RWPE2 (cell line): ENCODE results near the gene MARK2.
A peak's percentile ranks its signal among the peaks of the same experiment; 100 is the strongest.

Experiments
- ATAC-seq: fragments of 200-7000 bp; cut with Tn5 transposase; 3 replicates; pipeline ENCODE4 v1.9.1; 2021; ENCODE audit warnings: low read depth
- DNase-seq: peaks from one replicate; pipeline ENCODE4 v3.0.0-alpha.2; 2020; ENCODE audit warnings: low spot score
- H3K27ac ChIP-seq: fragments of 450-650 bp; 2 replicates; pipeline ENCODE4 v1.5.1; 2017; ENCODE audit warnings: mild to moderate bottlenecking; ENCODE audit not compliant: poor library complexity, severe bottlenecking
- H3K27me3 ChIP-seq: fragments of 250-450 bp; sonication (Bioruptor Pico); 2 replicates; pipeline ENCODE4 v1.5.1; 2021; ENCODE audit warnings: mild to moderate bottlenecking, moderate library complexity; ENCODE audit not compliant: insufficient read depth, poor library complexity, severe bottlenecking
- H3K36me3 ChIP-seq: fragments of 250-450 bp; sonication (Bioruptor Pico); 2 replicates; pipeline ENCODE4 v1.5.1; 2020; ENCODE audit warnings: low read depth, mild to moderate bottlenecking, moderate library complexity
- H3K4me1 ChIP-seq: fragments of 250-450 bp; sonication (Bioruptor Pico); 2 replicates; pipeline ENCODE4 v1.5.1; 2021; ENCODE audit warnings: mild to moderate bottlenecking, moderate library complexity; ENCODE audit not compliant: insufficient read depth, poor library complexity, severe bottlenecking
- H3K4me3 ChIP-seq: fragments of 250-450 bp; sonication (Bioruptor Pico); 2 replicates; pipeline ENCODE4 v1.5.1; 2021; ENCODE audit warnings: mild to moderate bottlenecking, moderate library complexity; ENCODE audit not compliant: severe bottlenecking
- H3K9me3 ChIP-seq: fragments of 250-450 bp; sonication (Bioruptor Pico); 2 replicates; pipeline ENCODE4 v1.5.1; 2021; ENCODE audit warnings: mild to moderate bottlenecking, moderate library complexity; ENCODE audit not compliant: severe bottlenecking
- TF ChIP-seq, protein P1 (sequence below): fragments of 450-650 bp; IDR thresholded peaks from one replicate; pipeline ENCODE4 v1.5.1; 2017; ENCODE audit warnings: mild to moderate bottlenecking, moderate library complexity; ENCODE audit not compliant: poor library complexity, severe bottlenecking

The MARK2 gene

DNA sequence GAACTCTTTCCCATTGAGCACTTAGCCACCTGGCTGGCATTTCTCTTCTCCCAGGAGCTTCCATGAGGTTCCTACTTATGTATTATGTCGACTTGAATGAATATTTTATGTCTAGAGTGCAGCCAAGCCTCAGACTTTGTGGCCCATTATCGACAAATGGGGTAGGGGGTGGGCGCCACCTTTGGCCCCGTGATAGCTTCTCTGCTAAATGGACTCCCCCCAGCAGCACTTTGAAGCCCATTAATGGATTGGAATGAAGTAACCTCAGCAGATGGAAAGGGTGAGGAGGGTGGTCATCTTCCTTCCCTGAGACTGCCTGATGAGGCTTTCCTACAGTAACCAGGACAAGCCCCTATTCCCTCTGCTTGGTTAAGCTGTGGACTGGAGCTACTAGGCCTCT is 5.9 kb downstream of the MARK2 start:
- TF ChIP-seq, protein P1, sequence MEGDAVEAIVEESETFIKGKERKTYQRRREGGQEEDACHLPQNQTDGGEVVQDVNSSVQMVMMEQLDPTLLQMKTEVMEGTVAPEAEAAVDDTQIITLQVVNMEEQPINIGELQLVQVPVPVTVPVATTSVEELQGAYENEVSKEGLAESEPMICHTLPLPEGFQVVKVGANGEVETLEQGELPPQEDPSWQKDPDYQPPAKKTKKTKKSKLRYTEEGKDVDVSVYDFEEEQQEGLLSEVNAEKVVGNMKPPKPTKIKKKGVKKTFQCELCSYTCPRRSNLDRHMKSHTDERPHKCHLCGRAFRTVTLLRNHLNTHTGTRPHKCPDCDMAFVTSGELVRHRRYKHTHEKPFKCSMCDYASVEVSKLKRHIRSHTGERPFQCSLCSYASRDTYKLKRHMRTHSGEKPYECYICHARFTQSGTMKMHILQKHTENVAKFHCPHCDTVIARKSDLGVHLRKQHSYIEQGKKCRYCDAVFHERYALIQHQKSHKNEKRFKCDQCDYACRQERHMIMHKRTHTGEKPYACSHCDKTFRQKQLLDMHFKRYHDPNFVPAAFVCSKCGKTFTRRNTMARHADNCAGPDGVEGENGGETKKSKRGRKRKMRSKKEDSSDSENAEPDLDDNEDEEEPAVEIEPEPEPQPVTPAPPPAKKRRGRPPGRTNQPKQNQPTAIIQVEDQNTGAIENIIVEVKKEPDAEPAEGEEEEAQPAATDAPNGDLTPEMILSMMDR, result no peak
- Histone ChIP-seq H3K4me1 (peaks cover 33% of the 10 kb centered on the region), H3K27ac (peak overlapping the region; percentile 57), H3K36me3 (peaks cover 35% of the 10 kb centered on the region), H3K9me3 (no peaks in the 10 kb centered on the region), H3K27me3 (no peaks in the 10 kb centered on the region), H3K4me3 (no peak overlapping the region)
- ATAC-seq (no peak), DNase-seq (no peak)

DNA sequence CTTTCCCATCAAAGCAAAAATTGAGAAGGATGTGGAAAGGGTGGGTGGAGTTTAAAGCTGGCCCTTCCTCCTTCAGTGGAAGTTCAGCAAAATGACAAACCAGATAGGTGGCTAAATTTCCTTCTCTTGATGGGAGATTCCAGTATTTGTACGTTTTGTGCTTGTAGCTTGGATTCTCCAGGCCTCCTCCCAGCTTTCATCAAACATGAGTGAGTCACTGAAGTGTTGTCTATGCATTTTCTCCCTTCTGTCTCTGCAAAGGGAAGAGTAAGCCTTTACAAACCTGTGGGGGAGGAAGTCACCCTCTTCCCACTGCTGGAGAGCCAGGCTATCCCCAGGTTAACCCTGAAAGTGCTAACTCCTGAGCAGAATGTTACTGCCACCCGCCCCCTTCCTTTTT is 6.4 kb downstream of the MARK2 start:
- H3K4me1 ChIP-seq, result peaks cover 33% of the 10 kb centered on the region
- TF ChIP-seq, protein P1, result no peak
- ATAC-seq (peak; percentile 73), DNase-seq (no peak)
- no peak overlapping the region for H3K4me3 ChIP-seq
- peaks cover 35% of the 10 kb centered on the region for H3K36me3 ChIP-seq
- no peaks in the 10 kb centered on the region for H3K27me3 ChIP-seq
- no peaks in the 10 kb centered on the region for H3K9me3 ChIP-seq
- H3K27ac ChIP-seq, result peak overlapping the region; percentile 57

DNA sequence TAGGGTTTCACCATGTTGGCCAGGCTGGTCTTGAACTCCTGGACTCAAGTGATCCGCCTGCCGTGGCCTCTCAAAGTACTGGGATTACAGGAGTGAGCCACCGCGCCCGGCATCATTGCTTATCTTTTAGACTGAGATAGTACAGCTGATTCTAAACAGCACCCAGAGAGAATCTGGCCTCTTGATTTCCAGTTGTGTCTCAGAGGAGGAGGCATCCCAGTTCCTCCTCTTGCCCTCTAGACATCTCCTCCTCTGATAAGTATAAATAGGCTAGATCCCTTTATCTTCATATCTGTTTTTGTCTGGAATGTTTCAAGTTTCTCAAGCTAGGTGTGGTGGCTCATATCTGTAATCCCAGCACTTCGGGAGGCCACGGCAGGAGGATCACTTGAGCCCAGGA is 7.0 kb downstream of the MARK2 start:
- Histone ChIP-seq H3K9me3 (no peaks in the 10 kb centered on the region), H3K27ac (peak overlapping the region; percentile 57), H3K36me3 (peaks cover 35% of the 10 kb centered on the region), H3K4me1 (peaks cover 32% of the 10 kb centered on the region), H3K27me3 (no peaks in the 10 kb centered on the region), H3K4me3 (no peak overlapping the region)
- DNase-seq (no peak), ATAC-seq (no peak)
- TF ChIP-seq, protein P1, result no peak

DNA sequence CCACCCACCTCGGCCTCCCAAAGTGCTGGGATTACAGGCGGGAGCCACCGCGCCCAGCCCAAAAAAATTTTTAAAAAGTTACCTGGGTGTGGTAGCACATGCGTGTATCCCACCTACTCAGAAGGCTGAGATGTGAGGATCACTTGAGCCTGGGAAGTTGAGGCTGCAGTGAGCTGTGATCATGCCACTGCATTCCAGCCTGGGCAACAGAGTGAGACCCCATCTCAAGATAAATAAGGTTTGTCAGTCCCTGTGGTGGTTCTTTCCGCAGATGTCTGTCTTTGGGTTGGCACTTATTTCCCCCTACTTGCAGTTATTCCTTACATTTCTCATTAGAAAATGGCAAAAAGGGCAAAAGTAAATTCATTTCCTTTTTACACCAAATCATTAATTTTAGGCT is 8.0 kb downstream of the MARK2 start:
- Histone ChIP-seq H3K4me1 (peaks cover 28% of the 10 kb centered on the region), H3K36me3 (peaks cover 34% of the 10 kb centered on the region), H3K27me3 (no peaks in the 10 kb centered on the region), H3K4me3 (no peak overlapping the region), H3K9me3 (no peaks in the 10 kb centered on the region), H3K27ac (peak overlapping the region; percentile 58)
- ATAC-seq, result no peak
- TF ChIP-seq, protein P1, result no peak
- DNase-seq, result no peak

DNA sequence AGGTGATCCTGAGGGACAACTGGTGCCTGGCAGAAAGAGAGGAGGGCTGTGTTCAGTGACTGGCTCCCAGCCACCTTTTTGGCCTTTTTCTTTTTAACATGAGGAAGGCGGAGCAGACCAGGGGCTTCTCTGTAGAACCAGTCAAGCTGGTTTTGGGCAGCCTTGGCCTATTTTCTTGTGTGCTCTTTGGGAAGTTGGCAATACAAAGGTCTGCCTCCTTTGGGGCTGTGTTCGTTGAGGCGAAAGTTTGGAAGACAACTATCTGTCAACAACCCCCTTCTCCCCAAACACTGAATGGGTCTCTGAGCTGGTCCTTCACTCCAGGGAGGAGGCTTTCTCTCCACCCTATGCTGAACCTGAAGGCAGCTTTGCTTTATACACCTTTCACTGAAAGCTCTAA is 8.5 kb downstream of the MARK2 start:
- H3K4me3 ChIP-seq, result no peak overlapping the region
- H3K36me3 ChIP-seq, result peaks cover 32% of the 10 kb centered on the region
- no peak for DNase-seq
- peak overlapping the region; percentile 58 for H3K27ac ChIP-seq
- no peaks in the 10 kb centered on the region for H3K27me3 ChIP-seq
- no peaks in the 10 kb centered on the region for H3K9me3 ChIP-seq
- peaks cover 28% of the 10 kb centered on the region for H3K4me1 ChIP-seq
- ATAC-seq, result peak; percentile 59
- TF ChIP-seq, protein P1, result no peak
